LNCAP (cell line): Measurements from ENCODE around the gene SMIM17.

Experiments used
- CTCF ChIP-seq: fragments of 450-650 bp; IDR thresholded peaks from 2 replicates; pipeline ENCODE4 v1.5.1; 2017; ENCODE audit warnings: mild to moderate bottlenecking

Gene SMIM17

GRCh38 chr19:56642711-56643459, at the start of gene SMIM17:
TSS of gene SMIM17 (plus strand) at chr19:56643159. CDS start at chr19:56645668, 2,509 bp downstream.
- no peak for TF ChIP-seq CTCF

- TF ChIP-seq CTCF, result no peak
Measured at GRCh38 chr19:56594446-56594782, 48.5 kb upstream of the SMIM17 start.

- TF ChIP-seq CTCF, result no peak
Measured at GRCh38 chr19:56594783-56595547, 48.0 kb upstream of the SMIM17 start, which contains the start of gene ZNF71. TSS of gene ZNF71 (plus strand) at chr19:56595302. CDS start at chr19:56601559, 6,257 bp downstream.

DNA sequence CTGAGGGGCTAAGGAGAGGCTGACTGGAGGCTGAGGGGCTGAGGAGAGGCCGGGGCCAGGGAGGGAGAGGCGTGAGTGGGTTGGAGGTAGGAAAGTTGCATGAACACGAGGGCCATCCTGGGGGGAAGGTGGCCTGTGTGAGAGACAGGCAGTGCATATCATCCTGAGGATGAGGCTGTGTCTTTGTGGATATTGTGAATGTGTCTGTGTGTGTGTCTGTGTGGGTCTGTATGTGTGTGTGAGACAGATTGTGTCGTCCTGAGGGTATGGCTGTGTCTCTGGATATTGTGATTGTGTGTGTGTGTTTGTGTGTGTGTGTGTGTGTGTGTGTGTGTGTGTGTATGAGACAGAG, 47.4 kb upstream of the SMIM17 start:
- no peak for TF ChIP-seq CTCF

DNA sequence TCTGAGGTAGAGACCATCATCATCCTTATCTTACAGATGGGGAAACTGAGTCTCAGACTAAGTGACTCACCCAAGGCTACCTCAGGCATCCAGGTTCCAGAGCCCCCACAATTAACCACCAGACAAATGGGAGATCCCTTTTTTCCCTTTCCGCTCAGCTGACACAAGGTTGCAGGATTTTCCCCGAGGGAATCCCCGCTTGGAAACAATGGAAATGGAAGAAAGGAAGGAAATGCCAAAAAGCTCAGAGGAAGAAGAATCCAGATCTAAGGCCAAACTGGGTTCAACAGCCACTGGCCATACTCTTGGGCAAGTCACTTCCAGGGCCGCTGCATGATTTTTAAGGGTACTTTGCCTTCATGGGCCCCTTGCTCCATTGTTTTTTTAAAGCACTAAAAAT, 46.3 kb upstream of the SMIM17 start:
- TF ChIP-seq CTCF, result no peak

GRCh38 chr19:56597696-56598095, 45.3 kb upstream of the SMIM17 start:
- no peak for TF ChIP-seq CTCF

DNA sequence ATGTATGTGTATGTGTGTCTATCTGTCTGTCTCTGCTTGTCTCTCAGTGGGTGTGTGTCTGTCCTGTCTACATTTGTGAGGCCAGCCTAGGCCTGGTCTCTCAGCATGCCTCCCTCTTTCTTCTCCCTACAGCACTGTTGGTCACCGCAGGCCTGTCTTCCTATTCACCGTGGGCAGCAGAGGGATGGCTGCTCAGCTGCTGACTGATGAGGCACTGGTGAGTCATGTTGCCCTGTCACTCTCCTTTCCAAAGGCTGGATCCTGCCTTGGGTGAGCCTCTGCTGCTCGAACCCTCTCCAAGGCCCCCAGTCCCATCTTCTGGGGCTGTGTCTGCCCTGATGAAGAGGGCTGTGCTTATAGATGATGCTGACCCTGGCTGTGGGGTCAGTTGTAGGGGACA, 41.6 kb upstream of the SMIM17 start:
- TF ChIP-seq CTCF, result no peak
